NCI-H524 (cell line): ENCODE results near the gene ENDOV.
A peak's percentile ranks its signal among the peaks of the same experiment; 100 is the strongest.

Experiments
- DNase-seq, 2 experiments: peaks; one replicate each; lab custom pipeline; 2025; lab: John Stamatoyannopoulos, UW

Gene ENDOV

DNA sequence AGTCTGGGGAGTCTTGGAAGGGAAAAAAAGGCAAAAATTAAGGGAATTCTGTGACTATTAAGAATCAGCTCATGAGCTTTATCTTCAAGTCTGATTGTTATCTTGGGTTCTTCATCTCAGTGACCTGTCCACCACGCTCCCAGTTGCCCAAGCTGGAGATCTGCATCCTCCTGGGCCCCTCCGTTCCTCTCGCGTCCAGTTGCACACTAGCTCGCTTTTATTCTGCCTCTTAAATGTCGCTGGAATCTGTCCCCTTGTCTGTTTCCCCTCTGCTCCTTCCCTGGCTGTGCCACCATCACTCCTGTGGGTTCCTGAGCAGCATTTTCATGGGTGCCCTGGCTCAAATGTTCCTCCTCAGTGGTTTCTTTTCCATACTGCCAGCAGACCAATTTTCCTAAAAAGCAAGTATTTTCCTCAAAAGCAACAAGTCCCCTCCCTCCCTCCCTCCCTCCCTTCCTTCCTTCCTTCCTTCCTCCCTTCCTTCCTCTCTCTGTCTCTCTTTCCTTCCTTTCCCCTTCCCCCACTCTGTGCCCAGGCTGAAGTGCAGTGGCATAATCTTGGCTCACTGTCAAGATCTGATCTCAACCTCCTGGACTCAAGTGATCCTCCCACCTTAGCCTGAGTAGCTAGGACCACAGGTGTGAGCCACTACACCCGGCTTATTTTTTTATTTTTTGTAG lies 1.4 kb downstream of the ENDOV start:
- DNase-seq, result no peak

DNA sequence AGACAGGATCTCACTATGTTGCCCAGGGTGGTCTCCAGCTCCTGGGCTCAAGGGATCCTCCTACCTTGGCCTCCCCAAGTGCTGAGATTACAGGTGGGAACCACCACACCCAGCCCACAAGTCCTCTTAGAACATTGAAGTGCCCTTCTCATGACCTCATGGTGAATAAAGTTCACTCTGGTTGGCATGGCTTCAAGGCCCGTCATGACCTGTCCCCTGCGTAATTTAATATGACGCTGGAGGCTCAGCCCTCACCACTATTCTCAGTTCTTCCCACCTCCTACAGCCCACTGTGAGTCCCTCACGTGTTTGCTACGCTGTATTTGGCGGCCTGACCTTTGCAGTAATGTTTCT lies 1.9 kb downstream of the ENDOV start:
- DNase-seq, result no peak

DNA sequence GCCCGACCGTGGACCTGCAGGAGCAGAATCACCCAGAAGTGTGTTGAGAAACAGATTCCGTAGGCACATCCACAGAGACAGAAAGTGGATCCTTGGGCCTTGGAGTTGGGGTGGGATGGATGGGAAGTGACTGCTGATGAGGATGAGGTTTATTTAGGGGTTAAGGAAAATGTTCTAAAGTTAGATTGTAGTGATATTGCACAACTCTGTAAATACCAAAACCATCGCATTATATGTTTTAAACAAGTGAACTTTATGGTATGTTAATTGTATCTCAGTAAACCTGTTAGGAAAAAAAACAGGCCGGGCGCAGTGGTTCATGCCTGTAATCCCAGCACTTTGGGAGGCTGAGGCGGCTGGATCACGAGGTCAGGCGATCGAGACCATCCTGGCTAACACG lies 3.6 kb downstream of the ENDOV start:
- DNase-seq, result no peak

DNA sequence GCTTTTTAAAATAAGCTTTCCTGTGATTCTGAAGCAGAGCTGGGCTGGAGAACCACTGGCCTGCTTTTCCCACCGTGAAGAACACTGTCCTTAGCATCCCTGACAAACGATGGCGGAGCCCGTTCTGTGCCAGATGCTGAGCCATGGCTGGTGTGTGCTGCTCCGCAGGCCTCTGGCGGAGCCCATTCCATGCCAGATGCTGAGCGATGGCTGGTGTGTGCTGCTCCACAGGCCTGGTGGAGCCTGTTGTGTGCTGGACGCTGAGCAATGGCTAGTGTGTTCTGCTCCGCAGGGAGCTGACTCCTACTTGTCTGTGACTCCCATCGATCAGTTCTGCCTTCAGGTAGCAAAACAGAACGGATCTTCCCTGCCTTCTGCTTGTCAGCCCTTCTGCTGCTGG lies 4.3 kb downstream of the ENDOV start:
- DNase-seq, result no peak

DNA sequence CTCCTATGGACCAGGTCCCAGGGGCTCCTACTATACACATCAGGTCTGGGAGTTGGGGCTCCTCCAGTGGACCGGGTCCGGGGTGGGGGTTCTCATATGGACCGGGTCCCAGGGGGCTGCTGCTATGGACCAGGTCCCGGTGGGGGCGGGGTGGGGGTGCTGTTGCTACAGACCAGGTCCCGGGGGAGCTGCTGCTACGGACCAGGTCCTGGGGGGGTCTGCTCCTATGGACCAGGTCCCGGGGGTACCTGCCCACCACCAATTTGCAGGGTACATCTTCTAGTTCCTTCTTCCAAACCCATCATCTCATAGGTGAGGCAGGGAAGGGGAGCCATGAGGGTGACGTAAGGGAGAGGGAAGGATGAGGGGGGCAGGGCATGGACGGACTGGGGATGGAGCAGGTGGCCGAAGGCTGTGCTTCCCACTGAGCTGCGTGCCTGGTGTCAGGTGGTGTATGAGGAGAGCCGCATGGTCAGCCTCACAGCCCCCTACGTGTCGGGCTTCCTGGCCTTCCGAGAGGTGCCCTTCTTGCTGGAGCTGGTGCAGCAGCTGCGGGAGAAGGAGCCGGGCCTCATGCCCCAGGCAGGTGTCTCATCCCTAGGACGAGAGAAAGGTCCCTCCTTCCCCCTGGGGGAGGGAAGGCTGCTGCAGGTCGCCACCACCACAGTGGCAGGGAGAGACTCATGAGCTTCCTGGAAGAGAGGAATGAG lies 6.6 kb downstream of the ENDOV start:
- peak in 1 of 2 experiments; percentile 61 for DNase-seq

DNA sequence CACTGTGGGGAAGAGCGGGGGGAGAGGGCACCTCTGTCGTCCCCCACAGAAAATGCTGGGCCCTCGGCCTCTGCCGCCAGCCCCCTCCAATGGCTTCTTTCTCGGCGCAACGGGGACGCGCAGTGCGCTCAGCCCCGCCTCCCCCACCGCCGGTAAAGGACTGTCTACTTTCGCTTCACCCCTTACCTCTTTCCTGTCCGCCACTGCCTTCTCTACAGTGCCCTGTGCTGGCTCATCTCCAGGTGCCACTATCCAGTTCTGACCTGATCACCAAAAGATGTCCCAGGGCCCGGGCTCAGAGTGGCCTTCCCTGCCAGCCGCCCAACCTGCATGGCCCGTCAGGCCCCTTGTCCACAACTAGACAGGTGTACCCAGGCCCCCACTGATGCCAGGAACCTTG lies 7.3 kb downstream of the ENDOV start:
- DNase-seq, result no peak

DNA sequence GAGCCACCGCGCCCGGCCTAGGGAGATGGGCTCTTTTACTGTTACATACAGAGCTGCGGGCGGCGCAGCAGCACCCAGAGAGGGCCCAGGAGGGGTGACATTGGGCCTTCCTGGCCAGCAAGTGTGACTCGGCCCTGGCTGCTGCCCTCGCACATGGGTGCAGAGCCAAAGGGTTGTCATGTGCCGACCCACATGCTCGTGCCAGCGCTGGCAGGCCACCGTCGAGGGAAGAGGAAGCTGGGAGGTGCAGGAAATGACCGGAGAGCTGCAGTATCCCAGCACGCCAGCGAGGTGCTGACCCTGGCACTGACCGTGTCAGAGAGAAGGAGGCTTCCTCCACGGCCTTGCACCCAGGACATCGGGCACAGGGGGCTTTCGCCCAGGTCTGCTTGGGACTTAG lies 8.0 kb downstream of the ENDOV start:
- no peak for DNase-seq

DNA sequence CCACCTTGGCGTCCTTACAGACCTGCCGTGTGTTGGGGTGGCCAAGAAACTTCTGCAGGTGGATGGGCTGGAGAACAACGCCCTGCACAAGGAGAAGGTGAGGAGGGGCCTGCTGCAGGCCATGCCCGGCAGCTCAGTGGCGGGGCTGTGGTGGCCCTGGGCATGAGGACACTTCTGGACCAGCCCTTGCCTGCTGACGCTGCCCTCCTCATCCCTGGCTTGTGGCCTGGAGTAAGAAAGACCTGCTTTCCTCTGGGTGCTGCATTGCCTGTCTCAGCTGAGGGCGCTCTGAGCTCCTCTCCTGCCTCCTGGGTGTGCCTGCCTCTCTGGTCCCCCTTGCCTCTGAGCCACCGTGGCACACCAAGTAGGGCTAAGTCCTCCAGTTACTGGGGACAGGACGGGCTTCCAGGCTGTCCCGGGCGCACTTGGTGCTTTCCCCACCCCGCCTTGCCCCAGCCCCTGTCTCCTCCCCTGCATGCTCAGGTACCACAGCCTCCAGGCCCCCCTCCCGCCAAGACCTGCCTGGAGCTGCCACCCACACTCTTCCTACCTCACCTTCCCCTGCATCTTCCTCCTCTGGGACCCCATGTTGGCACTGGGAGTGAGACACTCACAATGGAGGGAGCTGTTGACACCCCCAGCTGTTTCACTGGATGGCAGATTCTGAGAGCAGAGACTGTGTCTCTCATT lies 8.7 kb downstream of the ENDOV start:
- no peak for DNase-seq

DNA sequence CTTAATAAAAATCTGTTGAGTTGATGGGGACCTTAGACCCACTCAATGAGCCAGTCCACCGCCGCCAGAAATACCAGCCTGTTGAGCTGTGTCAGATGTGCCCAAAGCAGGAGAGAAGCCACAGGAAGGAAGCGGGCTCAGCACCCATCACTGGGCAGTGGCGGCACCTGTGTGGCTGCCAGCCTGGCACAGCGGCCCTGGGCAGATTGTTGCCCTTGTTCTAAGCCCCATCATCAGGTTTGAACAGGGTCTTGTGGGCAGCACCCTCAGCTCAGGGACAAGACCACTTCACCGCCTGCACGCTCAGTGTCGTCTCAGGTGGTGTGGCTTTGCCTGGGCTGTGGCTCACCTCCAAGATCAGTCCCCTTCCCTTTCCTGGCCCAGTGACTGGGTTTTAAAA lies 9.3 kb downstream of the ENDOV start:
- no peak for DNase-seq

DNA sequence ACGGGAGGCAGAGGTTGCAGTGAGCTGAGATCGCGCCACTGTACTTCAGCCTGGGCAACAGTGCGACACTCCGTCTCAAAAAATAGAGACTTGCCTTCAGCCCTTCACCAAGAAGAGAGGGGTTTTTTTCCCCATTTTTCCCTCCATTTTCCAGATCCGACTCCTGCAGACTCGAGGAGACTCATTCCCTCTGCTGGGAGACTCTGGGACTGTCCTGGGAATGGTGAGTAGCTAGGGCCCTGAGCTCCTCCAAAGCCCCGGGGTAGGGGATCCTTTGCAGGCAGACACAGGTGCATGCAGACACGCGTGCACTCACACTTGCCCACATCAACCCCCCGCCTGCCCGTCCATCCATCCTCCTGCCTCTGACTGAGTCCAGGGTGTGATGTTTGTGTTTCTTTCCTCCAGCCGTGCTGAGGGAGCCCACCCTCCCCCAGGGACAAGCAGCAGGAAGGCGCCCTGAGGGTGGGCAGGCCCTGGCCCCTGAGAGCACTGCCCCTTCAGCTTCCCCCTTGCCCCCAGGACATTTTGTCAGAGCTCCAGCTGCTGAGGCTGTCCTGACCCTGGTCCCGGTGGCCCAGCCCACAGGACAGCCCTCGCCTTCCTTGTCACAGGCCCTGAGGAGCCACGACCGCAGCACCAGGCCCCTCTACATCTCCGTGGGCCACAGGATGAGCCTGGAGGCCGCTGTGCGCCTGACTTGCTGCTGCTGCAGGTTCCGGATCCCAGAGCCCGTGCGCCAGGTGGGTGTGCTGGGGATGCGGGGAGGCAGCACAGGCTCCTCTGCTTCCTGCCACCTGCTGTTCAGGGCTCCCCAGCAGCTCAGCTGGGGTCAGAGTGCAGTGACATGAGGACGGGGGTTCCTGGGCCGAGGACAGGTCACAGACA lies 10.2 kb downstream of the ENDOV start:
- peak in 1 of 2 experiments; percentile 28 for DNase-seq

DNA sequence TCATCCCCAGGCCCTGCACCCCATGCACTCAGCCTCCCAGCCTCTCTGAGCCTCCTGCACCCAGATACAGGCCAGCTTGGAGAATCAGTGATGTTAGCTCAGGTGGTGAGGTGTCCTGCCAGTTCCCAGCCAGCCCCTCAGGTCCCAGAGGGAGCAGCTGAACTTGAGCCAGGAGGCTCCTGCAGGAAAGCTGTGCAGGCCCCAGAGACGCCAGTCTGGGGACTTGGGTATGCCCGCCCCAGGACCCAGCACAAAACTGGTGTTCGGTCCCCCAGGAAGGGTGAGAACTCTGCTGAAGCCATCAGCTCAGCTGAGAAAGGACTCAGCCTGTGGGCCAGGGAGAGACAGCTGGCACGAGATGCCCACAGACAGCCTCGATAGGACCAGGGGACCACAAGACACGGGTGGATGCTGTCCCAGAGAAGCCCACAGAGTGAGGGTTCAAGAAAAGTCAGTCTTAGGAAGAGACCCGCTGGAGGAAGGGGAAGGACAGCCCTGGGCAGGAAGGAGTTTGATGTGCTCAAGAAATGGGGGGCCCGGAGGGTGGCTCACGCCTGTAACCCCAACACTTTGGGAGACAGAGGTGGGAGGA lies 11.0 kb downstream of the ENDOV start:
- DNase-seq, result no peak

DNA sequence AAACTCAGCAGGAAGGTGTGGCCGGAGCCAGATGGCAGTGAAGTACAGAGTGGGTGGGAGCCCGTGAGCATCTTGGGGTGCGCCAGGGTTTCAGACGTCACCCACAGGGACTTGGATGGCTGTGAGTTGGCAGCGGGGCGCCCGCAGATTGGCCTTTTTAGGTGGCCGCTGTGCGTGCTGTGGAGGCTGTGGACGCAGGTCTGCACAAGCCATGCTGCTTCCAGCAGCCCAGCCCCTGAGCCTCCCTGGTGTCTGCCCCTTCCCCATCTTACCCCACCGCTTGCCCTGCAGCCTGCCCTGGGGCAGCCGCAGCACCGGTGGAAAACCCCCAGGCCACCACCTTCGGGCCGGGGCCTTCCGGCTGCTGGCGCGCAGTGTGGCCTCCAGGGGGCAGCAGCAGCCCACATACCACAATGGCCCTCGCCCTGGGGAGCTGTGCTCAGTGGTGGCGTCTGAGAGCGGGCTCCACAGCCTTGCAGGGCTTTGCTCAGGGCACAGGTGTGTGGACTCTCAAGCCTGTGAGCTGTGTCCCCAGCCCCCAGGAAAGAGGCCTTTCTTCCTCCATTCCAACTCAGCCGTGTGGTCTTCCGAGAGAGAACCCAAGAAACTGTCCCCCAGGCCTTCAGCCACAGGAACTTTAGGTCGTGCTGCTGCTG lies 11.8 kb downstream of the ENDOV start:
- peak; percentile 75 to 93 for DNase-seq

DNA sequence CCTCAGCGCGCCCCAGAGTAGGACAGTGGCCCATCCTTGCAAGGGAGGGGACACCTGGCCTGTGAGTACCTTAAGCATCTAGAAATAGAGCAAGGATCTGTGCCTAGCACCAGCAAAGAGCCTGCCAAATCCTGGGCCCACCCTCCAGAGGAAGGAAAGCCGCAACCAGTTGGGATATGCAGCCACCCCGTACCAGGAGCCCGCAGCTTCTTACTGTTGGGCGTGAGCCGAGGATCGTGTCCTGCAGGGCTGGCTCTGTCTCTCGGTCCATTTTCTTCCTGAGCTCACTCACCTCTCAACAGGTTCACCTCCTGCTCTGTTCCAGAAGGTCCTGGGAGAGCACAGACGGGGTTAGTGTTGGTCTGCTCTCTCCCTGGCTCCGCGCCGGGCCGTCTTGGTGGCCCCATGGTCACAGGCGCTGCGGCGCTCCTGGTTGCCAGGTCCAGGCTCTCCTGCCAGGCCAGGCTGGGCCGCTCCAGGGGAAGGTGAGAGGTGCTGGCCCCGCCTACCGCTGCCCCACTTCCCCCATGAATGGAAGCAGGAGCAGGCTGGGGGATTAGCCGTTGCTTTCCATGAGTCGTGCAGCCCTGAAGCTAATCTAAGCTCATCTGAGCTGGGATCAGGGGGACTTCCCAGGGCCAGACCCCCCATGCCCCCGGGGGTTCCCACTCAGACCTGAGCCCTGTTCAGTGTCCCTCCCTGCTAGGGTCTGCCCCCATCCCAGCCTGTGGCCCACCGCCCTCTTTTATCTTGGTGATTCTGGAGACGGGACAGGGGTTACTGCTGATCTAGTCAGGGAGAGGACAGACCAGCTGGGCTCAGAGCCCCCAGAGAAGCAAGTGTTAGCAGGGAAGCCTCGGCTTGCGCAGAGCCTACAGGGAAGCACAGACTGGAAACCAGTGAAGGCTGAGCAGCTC lies 12.7 kb downstream of the ENDOV start:
- DNase-seq, result no peak

DNA sequence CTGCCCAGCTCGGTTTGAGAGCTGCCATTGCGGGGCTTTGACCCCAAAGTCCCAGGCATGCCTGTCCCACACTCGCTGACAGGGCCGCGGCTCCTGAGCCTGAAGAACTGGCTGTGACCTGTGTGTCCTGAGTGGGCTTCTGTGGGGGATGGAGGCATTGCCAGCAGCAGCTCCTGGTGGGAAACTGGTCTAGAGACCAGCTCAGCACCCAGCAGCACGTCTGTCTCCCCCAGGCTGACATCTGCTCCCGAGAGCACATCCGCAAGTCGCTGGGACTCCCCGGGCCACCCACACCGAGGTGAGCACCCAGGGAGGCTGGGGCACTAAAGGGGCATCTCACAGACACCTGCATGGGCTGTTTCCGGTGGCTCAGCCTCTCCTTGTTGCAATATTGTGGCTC lies 13.4 kb downstream of the ENDOV start:
- DNase-seq, result no peak

DNA sequence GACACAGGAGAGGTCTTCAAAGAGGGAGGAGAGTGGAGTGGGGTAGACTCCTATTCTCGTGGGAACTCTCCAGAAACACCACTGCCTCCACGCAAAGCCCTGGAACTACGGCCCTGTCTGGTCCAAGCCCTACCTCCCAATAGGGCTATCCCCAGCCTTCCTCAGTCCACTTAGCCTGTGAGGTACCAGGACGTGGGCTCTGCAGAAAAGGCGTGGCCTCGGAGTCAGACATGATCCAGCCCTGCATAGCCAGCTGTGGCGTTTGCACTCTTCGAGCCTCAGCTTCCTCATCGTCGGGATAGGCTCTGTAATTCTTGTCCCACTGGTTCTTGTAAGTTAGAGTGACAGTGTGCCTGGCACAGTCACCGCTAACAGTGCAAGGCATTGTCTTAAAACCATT lies 13.8 kb downstream of the ENDOV start:
- no peak for DNase-seq

DNA sequence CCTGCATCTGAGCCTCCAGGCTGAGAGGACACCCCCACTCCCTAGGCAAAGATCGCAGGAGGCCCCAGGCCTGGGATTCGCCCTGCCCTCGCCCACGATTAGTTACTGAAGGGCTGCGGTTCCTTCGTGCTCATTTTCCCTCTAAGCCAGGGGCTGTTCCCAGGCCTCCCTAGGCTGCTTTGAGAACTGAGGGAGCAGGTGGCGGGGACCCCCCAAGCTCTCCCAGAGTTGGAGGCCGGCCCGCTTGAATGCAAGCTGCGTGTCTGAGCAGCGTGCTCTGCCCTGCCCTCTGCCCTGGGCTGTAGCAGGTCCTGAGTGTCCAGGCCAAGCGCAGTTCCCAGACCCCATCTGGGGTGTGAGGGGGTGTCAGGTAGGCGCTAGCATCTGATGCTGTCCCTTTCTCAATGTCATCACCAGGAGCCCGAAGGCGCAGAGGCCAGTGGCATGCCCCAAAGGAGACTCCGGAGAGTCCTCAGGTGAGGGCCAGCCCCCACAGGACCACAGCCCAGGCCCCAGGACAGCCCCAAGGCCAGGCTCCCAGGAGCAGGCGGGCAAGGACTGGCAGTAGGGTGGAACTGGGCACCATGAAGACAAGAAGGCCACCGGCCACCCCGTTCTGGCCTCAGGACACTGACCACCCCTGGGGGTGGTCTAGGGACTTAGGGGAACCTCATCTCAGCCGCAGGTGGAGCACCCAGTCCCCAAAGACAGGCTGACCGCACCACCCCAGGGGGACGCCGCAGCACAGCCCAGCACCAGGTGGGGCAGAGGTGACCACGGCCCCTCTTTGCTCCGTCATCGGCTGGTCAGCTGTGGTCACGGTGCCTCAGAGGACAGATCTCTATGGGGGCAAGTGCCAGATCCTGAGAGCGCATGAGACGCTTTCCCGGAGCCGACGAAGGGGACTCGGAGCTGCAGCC lies 14.6 kb downstream of the ENDOV start:
- no peak for DNase-seq

DNA sequence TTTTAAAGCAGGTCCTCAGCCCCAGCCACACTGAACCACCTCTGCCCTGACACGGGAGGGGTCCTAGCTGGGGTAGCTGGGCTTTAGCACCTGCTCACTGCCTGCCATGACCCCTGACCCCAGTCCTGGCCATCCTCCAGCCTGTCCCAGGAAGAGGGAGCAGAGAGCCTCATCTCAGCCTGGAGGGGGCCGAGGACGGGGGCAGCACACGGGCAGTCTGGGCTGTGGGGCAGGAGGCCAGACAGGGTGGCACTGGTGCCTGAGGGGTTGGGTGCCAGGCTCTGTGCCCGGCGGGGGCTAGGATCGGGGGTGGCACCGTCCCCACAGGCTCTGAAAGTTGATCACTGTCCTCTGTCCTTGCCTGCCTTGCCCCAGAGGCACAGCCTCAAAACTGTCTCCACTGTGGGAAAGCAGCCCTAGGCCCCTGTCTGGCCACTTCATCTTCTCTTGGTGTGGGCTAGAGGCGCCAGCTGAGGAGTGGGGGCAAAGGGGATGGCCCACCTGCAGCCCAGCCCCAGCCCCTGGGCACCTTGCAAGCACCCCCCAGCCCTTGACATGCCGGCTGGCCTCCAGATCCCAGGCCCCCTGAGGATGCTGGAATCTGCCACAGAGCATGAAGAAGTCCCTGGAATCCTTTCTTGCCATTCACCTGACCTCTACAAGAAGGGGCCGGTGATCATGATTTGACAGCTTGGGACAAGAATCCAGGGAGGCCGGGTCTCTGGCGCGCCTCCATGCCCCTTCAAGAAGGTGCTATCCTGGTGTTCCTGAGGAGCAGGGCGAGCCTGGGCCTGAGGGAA lies 15.7 kb downstream of the ENDOV start:
- no peak for DNase-seq
